ENCODE data around the gene ZNF554.

The ZNF554 gene

GRCh38 chr19:2802826-2803225 lies 16.8 kb upstream of the ZNF554 start:
- TF ChIP-seq SPI1 (IDR thresholded peaks at IDR 0.05; ENCODE audit: borderline replicate concordance, low read depth) (no peak), POLR2AphosphoS5 (IDR thresholded peaks at IDR 0.05; ENCODE audit: low read depth) (no peak), GABPA (IDR thresholded peaks at IDR 0.05; ENCODE audit: low read depth) (no peak)
- TF ChIP-seq, protein P1, sequence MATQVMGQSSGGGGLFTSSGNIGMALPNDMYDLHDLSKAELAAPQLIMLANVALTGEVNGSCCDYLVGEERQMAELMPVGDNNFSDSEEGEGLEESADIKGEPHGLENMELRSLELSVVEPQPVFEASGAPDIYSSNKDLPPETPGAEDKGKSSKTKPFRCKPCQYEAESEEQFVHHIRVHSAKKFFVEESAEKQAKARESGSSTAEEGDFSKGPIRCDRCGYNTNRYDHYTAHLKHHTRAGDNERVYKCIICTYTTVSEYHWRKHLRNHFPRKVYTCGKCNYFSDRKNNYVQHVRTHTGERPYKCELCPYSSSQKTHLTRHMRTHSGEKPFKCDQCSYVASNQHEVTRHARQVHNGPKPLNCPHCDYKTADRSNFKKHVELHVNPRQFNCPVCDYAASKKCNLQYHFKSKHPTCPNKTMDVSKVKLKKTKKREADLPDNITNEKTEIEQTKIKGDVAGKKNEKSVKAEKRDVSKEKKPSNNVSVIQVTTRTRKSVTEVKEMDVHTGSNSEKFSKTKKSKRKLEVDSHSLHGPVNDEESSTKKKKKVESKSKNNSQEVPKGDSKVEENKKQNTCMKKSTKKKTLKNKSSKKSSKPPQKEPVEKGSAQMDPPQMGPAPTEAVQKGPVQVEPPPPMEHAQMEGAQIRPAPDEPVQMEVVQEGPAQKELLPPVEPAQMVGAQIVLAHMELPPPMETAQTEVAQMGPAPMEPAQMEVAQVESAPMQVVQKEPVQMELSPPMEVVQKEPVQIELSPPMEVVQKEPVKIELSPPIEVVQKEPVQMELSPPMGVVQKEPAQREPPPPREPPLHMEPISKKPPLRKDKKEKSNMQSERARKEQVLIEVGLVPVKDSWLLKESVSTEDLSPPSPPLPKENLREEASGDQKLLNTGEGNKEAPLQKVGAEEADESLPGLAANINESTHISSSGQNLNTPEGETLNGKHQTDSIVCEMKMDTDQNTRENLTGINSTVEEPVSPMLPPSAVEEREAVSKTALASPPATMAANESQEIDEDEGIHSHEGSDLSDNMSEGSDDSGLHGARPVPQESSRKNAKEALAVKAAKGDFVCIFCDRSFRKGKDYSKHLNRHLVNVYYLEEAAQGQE (IDR thresholded peaks at IDR 0.05; ENCODE audit: insufficient replicate concordance, low read depth): no peak
- TF ChIP-seq, protein P2, sequence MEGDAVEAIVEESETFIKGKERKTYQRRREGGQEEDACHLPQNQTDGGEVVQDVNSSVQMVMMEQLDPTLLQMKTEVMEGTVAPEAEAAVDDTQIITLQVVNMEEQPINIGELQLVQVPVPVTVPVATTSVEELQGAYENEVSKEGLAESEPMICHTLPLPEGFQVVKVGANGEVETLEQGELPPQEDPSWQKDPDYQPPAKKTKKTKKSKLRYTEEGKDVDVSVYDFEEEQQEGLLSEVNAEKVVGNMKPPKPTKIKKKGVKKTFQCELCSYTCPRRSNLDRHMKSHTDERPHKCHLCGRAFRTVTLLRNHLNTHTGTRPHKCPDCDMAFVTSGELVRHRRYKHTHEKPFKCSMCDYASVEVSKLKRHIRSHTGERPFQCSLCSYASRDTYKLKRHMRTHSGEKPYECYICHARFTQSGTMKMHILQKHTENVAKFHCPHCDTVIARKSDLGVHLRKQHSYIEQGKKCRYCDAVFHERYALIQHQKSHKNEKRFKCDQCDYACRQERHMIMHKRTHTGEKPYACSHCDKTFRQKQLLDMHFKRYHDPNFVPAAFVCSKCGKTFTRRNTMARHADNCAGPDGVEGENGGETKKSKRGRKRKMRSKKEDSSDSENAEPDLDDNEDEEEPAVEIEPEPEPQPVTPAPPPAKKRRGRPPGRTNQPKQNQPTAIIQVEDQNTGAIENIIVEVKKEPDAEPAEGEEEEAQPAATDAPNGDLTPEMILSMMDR (IDR thresholded peaks at IDR 0.05; ENCODE audit: insufficient read depth, low read length): no peak
- no peak overlapping the region for H3K4me3 ChIP-seq (replicated peaks; ENCODE audit: insufficient read depth, low read length)
- H3K27me3 ChIP-seq (ENCODE audit: insufficient read depth, poor library complexity, severe bottlenecking): no peaks in the 10 kb centered on the region
- H3K27ac ChIP-seq (replicated peaks): no peak overlapping the region
- DNase-seq (ENCODE audit: low read depth in 1 of 2, low spot score in 1 of 2): no peak

DNA sequence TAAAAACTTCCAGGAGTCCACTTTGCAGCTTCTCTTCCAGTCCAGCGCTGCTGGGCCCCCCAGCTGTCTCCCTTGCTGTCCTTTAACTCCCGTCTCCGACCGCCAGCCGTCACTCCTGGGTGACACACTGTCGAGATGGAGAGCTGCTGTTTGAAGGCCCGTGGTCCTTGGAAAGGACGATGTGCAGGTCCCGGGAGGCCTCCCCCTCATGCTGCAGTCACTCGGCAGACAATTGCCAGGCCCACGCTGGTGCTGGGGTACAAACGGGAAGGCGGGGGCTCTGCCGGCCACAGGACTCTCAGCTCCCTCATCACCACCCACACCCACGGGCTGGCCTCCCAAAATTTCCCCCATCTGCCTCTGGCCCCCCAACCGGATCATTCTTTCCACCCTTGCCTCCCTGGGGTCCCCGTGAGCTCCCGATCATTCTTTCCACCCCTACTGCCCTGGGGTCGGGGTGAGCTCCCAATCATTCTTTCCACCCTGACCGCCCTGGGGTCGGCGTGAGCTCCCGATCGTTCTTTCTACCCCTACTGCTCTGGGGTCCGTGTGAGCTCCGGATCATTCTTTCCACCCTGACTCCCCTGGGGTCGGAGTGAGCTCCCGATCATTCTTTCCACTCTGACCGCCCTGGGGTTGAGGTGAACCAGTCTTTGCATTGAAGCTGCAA lies 16.0 kb upstream of the ZNF554 start:
- Histone ChIP-seq H3K27me3 (ENCODE audit: insufficient read depth, poor library complexity, severe bottlenecking) (no peaks in the 10 kb centered on the region), H3K27ac (replicated peaks) (no peak overlapping the region), H3K4me3 (replicated peaks; ENCODE audit: insufficient read depth, low read length) (no peak overlapping the region)
- no peak for DNase-seq (ENCODE audit: low read depth in 1 of 2, low spot score in 1 of 2)
- TF ChIP-seq, protein P2 (IDR thresholded peaks at IDR 0.05; ENCODE audit: insufficient read depth, low read length): no peak
- TF ChIP-seq POLR2AphosphoS5 (IDR thresholded peaks at IDR 0.05; ENCODE audit: low read depth): no peak
- no peak for TF ChIP-seq SPI1 (IDR thresholded peaks at IDR 0.05; ENCODE audit: borderline replicate concordance, low read depth)
- TF ChIP-seq, protein P1 (IDR thresholded peaks at IDR 0.05; ENCODE audit: insufficient replicate concordance, low read depth): no peak
- TF ChIP-seq GABPA (IDR thresholded peaks at IDR 0.05; ENCODE audit: low read depth): no peak

DNA sequence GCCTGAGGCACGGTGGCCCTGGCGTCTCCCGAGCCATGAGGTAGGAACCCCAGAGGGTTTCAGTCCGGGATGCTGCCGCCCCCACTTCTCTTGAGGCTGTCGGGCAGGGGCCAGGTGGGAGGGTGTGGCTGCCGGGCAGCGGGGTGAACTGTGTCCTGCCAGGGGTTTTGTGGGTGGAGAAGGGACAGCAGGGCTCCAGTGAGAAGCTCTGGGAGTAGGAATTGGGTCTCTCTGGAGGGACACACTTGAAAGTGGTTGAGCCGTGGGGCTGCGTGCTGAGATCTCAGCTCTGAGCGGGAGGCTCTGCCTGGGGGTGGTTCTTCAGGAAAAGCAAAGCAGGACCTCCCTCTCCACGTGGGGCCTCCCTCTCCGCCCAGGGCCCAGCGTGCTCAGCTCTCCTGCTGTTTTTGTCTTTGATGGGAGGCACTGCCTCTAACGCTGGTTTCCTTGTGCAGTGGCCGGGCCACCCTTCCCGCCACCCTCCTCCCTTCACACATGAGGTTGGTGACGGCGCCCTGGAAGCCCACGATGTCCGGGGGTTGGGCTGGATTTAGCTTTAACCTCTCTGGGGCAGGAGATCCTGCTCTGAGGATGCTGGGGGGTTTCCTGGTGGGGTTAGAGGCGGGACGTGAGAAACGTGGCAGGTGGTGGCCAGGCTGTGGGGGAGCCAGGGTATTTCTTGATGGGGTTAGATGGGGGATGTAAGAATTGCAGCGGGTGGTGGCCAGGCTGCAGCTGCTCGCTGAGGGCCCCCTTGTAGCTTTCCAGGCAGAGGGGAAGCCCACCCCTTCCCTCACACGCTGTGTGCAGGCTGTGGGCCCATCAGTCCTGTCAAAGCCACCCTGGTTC lies 15.3 kb upstream of the ZNF554 start:
- Histone ChIP-seq H3K27me3 (ENCODE audit: insufficient read depth, poor library complexity, severe bottlenecking) (no peaks in the 10 kb centered on the region), H3K27ac (replicated peaks) (no peak overlapping the region), H3K4me3 (replicated peaks; ENCODE audit: insufficient read depth, low read length) (no peak overlapping the region)
- TF ChIP-seq, protein P2 (IDR thresholded peaks at IDR 0.05; ENCODE audit: insufficient read depth, low read length): no peak
- TF ChIP-seq, protein P1 (IDR thresholded peaks at IDR 0.05; ENCODE audit: insufficient replicate concordance, low read depth): no peak
- TF ChIP-seq SPI1 (IDR thresholded peaks at IDR 0.05; ENCODE audit: borderline replicate concordance, low read depth) (no peak), GABPA (IDR thresholded peaks at IDR 0.05; ENCODE audit: low read depth) (no peak), POLR2AphosphoS5 (IDR thresholded peaks at IDR 0.05; ENCODE audit: low read depth) (no peak)
- no peak for DNase-seq (ENCODE audit: low read depth in 1 of 2, low spot score in 1 of 2)
